ENCODE measurements around the gene LRRC4C.

The LRRC4C gene

DNA sequence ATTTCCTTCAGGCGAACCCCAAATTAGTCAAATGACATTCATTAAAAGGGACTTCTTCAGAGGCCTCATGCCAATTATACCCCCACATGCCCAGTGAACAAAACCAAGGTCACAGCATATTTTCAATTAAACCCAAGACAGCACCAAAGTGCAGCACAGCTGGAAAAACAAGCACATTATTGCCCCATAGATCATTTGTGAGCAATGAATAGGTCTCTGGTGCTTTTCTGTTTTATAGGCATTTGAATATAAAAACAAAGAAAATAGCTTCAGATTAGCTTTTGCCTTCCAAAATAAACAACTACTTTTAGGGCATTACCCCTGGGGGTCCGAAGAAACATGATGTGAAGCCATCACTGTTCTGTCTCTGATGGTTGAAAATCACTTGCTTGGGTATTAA lies 1319.9 kb downstream of the LRRC4C start:
- DNase-seq = no peak

DNA sequence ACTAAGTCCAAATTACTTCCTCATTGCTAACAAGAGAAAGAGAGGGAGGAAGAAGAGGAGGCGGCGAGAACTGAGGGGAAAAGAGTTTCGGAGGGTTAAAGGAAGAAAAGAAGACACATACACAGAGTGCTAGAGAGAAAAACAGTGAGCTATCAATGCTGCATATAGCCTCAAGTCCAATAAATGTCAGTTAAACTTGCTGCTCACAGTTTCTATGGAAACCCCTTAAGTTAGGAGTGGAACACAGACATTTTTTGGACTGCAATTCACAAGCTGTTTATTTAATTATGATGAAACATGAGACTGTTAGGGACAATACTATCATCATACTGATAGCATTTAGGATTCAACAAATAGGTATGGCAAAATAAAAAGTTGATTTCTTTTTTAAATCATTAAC lies 1320.4 kb downstream of the LRRC4C start:
- DNase-seq = no peak

DNA sequence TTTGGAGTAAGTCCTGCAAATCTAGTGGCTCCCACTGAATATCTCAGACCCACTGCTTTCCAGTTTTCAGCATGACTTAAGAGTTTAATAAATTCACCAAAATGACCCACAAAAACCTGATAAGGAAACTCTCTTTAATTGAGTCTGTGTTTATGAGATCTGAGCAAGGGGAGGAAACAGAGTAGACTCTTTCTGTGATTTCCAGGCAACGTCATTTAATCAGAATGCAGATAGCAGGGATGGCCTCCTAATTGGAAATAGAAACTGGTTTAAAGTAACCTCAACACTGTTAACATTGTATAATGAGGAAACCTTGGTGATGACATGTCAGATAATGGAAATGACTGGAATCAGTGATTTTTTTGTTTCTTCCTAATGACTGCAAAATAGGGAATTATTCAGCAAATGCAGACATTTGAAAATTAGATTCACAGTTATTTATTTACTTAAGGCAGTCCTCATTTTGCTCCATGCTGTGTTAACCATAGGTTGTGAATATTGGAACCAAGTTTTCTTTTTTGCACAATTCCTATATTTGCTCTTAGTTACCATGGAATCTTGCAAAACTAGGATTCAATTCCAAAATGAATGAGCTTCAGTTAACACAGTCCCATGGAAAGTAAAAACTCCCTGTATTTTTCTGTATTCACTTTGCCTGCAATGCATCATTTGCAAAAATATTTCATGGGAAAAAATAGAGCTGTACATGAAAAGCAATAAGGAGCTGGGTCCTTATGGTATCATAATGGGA lies 1324.5 kb downstream of the LRRC4C start:
- DNase-seq = no peak

DNA sequence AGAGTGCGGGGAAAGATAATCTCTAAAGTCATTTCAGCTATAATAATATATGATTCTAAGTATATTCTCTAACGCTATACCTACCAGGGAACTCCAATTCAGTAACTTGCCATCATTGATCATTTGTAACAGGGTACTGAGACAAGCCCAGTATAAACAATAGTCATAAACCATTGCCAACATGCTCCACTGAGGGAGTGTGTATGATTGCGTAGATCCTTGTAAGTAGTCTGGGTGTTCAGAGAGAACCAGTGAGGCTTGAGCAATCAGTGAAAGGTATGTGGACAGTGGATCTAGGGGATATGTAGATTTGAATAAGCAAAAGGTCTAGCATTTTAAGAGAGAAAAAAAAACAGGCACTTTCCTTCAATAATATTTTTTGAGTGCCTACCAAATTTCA lies 1326.0 kb downstream of the LRRC4C start:
- DNase-seq = no peak

DNA sequence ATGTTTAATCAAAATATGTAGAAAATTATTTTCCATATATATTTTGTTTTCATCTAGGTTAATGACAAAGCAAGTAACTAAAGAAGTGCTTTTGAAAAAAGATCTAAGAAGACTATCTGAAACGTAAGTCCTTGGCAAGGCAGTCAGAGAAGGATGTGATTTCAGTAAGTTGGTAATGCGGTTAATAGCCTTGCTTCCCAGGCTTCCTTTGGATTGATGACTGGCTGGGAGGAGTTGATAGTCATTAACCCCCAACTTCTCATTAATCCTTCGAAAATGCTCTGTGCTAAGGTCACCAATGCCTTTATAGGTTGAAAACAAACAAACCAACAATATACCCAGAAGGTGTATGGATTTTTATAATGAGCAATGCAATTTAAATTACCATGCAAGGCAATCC lies 1326.5 kb downstream of the LRRC4C start:
- DNase-seq = no peak

DNA sequence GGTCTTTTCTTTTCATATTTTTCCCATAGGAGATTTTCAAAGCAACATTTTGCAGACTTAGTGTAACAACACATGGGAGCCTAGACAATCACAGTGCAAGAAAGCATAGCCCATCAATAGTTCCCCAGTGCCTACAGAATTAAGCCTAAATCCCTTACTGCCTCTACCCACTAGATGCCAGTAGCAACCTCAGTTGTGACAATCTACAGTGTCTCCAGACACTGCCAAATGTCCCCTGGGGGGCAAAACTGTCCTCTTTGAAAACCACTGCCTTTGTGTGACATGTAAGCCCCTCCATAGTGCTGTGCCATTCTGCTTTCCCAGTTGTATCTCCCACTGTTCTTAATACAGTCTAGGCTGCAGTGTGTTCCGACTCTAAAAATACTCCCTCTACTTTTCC lies 1329.0 kb downstream of the LRRC4C start:
- no peak for DNase-seq

DNA sequence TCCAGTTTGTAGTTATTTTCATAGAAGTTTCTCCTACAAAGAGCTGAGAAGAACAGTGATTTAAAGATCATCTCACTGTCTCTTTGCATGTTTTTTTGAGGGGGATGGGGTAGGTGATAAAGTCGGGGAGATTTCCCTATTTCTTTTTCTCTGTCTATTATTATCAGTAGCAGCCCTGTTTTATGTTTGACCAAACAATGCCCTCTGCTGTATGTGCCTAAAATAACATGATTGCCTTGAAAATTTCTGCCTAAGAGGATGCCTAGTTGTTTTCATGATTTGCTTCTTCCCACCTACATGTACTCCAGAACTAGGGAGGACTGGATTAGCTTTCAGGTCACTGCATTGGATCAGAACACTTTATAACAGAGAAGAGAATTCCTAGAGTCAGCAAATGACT lies 1330.2 kb downstream of the LRRC4C start:
- DNase-seq = no peak

DNA sequence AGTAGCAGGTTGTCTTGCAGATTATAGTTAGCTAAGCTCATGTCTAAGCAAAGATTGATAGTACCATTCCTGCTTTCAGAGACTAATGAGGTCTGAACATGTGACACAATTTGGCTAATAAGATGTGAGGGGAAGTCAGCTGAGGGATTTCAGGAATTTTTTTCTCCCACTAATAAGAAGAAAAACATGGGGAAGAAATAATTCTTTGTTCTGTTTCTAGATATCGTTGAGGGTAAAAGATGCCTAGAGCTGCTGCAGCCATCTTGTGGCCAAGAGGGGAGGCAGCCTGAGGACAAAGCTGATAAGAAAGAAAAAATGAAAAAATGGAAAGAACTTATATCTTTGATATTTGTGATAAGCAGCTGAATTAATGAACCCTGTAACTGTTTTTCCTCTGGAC lies 1334.4 kb downstream of the LRRC4C start:
- DNase-seq = no peak

DNA sequence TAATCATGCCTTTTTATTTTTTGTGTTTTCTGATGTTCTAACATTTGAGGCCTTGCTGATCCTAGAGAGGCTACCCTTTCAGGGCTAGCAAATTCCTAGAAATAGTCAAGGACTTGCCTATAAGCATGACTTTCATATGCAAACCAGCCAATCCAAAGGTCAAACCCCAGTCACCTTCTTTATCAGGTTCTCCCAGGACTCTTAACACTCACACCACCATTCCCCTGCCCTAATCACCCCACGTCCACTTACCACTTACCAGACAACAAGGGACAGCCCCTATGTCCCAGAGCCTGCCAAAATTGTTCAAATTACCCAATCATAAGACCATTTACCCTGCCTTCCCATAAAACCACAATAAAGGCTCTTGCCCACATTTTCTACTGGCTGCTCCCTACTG lies 1339.8 kb downstream of the LRRC4C start:
- no peak for DNase-seq

DNA sequence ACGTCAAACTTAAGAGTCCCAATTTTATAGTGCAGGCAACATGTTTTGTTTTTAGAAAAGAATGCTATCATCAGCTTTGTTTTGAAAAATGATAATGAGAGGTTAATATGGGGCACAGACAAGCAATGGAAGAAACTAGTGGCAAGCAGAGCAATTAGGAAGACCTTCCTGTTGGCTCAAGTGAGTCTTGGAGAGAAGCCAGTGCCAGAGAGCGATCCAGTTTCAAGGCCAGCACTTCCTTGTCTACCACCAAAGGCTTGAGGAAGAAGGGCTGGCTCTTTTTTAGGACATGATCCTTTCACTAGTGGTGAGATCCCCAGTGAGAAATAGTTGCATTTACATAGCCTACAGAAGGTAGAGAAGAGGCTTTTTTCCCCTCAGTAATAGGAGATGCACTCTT lies 1340.7 kb downstream of the LRRC4C start:
- no peak for DNase-seq

DNA sequence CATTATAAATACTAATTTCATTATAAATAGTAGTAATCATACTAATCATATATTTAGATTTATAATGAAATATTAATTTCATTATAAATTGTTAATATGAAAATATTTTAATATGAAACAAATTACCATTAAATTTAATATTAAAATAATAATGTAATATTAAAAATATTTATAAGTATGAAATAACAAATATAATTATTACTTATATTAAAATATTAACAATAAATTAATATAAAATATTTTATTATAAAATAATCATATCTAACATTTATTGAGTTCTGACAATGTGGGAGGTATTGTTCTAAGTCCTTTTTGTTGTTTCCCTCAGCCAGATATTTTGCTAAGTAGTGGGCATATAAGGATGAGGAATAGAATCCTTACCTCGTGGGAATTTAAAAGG lies 1341.4 kb downstream of the LRRC4C start:
- no peak for DNase-seq

DNA sequence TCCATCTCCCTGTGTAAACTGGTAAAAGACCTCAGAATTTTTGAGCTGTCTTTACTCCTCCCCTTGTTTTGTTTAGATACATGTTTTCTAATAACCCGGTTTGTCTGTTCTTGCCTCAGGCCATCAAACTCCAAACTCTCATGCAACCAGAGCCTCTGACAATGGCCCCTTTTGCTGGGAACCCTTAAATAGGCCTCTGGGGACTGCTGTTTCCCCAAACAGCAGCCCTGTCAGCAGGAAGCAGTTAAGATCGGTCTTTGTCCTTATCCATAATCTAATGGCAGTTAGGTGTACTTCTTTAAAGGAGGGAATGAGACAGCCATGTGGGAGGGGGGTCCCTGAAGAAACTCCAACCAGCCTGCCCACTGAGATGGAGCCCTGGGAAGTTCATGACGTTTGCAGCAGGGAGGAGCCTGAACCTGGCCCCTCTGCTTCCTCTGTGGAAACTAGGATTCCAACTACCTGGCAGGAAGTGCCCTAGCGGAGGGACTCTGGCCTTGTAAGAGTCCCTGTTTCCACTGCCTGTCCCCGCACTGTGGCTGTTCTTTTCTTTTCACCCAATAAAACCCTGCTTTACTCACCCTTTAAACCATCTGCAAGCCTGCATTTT lies 1354.4 kb downstream of the LRRC4C start:
- DNase-seq = no peak

DNA sequence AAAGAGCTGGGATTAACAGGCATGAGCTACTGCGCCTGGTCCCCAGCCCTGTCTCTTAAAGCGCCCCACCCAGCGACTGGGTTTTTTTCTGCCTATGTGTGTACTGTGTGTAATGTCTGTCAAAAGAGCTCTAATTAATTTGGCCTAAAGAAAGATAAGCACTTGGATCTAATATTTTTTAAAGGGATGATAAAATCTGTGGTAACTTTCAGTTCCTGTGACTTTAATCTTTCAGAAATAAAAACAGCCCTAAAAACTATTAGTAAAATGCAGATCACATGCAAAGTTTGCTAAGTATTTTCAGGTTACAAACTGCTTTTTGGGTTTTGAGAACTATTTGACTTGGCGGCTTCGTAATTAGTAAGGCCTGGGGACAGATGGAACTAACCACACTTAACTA lies 1358.7 kb downstream of the LRRC4C start:
- no peak for DNase-seq

DNA sequence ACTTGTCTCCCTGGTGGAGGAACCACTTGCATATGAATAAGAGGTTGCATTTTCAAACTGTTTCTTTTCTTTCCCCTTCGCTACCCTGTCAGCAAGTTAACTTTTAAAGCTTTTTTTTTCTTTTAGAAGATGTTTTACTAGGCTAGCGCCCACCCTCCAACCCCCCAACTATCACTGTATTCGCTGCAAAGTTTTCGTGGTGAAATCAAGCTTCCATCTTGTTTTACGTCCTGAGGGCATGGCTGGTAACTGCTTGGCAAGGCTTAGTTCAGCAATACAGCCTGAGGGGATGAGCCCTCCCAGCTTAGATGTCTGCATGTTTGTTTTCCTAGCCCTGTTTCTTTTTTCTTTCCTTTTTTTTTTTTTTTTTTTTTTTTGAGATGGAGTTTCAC lies 1359.3 kb downstream of the LRRC4C start:
- DNase-seq = no peak

DNA sequence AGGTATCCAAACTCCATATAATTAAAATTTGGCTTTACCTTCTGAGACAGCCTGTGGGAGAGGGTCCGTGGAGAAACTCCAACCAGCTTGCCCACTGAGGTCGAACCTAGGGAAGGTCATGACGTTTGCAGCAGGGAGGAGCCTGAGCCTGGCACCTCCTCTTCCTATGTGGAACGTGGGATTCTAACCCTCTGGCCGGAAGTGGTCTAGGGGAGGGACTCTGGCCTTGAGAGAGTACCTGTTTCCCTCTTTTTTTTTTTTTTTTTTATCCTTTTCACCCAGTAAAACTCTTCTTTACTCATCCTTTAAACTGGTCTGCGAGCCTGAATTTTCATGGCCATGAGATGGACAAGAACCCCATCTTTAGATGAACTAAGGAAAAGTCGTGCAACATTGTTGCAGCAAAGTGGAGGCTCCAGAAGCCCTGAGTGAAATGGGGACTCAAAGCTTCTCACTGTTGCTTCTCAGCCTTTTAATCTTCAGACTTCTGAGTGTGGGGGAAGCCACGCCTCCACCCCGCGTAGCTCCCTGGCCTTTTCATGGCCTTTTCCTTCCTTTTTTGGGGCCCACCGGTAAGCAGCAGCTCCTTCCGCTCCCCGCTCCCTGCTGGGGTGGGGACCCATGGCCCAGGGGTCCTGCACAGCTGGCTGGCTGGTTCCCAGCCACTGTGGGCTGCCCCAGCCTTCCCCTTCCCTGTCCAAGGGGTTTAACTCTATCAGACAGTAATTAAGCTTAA lies 1359.9 kb downstream of the LRRC4C start:
- no peak for DNase-seq

DNA sequence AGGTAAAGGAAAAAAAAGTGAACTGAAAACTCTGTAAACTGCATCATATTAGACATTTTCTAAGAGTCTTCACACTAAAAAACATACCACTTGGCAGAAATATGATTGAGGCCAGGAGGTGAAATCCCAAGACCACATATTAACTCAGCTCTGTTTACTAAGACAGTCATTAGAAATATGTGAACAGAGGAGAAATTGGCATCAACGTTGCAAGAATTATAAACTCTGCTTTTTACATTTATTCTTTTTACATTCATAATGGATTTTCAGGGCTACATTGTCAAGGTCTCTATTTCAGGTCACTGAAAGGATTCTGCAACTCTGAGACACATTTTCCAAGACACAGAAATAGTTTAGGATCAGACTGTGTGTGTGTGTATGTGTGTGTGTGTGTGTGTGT lies 1364.0 kb downstream of the LRRC4C start:
- DNase-seq = no peak

DNA sequence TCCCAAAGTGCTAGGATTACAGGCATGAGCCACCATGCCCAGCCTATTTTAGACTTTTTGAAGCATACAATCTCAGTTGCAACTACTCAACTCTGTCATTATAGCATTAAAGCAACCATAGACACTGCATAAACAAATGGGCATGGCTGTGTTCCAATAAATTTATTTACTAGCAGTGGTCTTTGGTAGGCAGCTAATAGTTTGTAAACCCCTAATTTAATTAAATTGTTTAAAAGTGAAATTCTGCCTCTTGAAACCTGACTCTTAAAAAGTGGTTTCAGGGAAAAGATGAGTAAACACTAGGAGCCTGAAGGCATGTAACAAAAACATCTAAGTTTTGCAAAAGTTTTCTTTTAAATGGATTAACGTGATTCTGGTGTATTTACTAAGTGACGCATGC lies 1364.5 kb downstream of the LRRC4C start:
- DNase-seq = no peak

DNA sequence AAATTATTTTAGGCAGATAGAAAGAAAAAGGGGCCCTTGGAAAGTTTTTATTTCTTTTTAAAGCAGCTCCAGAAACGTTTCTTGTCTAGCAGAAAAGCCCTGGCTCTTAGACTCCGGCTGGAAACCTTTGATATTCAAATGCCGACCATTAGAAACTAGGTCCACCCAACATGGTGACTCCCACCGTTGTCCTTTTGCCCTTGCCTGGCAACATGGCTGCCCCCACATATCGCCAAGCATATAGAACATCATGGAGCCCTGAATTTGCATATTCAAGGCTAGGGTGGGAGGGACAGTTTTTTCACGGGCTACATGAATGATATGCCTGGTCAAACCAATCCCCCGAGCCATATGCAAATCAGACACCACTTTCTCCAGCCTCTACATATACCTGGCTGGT lies 1379.0 kb downstream of the LRRC4C start:
- DNase-seq = no peak
